Mammary epithelial cell (primary cell): Measurements from ENCODE around the gene NAGS.

Source experiments
- CTCF ChIP-seq, 2 donors: IDR thresholded peaks in 1 of 2; conservative IDR thresholded peaks in 1 of 2; 2 replicates each; pipeline ENCODE4 v1.5.1; 2011 to 2012; ENCODE audit warnings: inconsistent platforms in 2 of 2, low read length in 2 of 2, mild to moderate bottlenecking in 2 of 2, control low read depth in 1 of 2, low read depth in 1 of 2; ENCODE audit not compliant: insufficient read depth in 1 of 2; ENCODE audit errors: extremely low read depth in 1 of 2
- EZH2 ChIP-seq: IDR thresholded peaks from 2 replicates; pipeline ENCODE4 v1.6.1; 2012; ENCODE audit warnings: low read length, inconsistent platforms, borderline replicate concordance

GRCh38 chr17:43979011-43979410 lies 25.4 kb upstream of the NAGS start:
- TF ChIP-seq CTCF (conservative IDR thresholded peaks at IDR 0.05 in 1 of 2, IDR thresholded peaks at IDR 0.05 in 1 of 2; ENCODE audit: extremely low read depth in 1 of 2, insufficient read depth in 1 of 2, low read depth in 1 of 2, low read length in 2 of 2) (no peak), EZH2 (no peak)
